Loucy (cell line): ENCODE measurements around the gene ADARB1.

ENCODE experiments used
- H2AFZ ChIP-seq: fragments of 200-600 bp; sonication (generic); 2 replicates; pipeline ENCODE4 v1.6.0; 2016; ENCODE audit warnings: antibody characterized with exemption, mild to moderate bottlenecking, low read length, moderate library complexity
- H3F3A ChIP-seq: fragments of 200-600 bp; 2 replicates; pipeline ENCODE4 v1.6.0; 2016; ENCODE audit warnings: antibody characterized with exemption, low read depth, mild to moderate bottlenecking
- H3K27me3 ChIP-seq: fragments of 200-600 bp; sonication (generic); 2 replicates; pipeline ENCODE4 v1.6.1; 2014; ENCODE audit warnings: low read length, mild to moderate bottlenecking; ENCODE audit not compliant: insufficient read depth, poor library complexity, severe bottlenecking
- H3K36me3 ChIP-seq: fragments of 200-600 bp; sonication (generic); 2 replicates; pipeline ENCODE4 v1.6.1; 2016; ENCODE audit warnings: low read length; ENCODE audit not compliant: insufficient read depth
- H3K4me1 ChIP-seq: fragments of 200-600 bp; sonication (generic); 2 replicates; pipeline ENCODE4 v1.5.1; 2014; ENCODE audit warnings: low read length, mild to moderate bottlenecking; ENCODE audit not compliant: insufficient read depth, poor library complexity, severe bottlenecking
- H3K4me2 ChIP-seq: fragments of 200-600 bp; sonication (generic); 2 replicates; pipeline ENCODE4 v1.6.0; 2014; ENCODE audit warnings: antibody characterized with exemption, low read length, low read depth, mild to moderate bottlenecking; ENCODE audit not compliant: poor library complexity, severe bottlenecking
- H3K4me3 ChIP-seq: fragments of 200-600 bp; sonication (generic); 2 replicates; pipeline ENCODE4 v1.5.1; 2014; ENCODE audit warnings: low read length, mild to moderate bottlenecking, mixed read lengths; ENCODE audit not compliant: poor library complexity, severe bottlenecking
- H3K79me2 ChIP-seq: fragments of 200-600 bp; sonication (generic); 2 replicates; pipeline ENCODE4 v1.6.1; 2014; ENCODE audit warnings: low read length; ENCODE audit not compliant: insufficient read depth
- H3K9ac ChIP-seq: fragments of 200-600 bp; sonication (generic); 2 replicates; pipeline ENCODE4 v1.6.0; 2014; ENCODE audit warnings: mild to moderate bottlenecking, low read depth, low read length, moderate library complexity; ENCODE audit not compliant: poor library complexity, severe bottlenecking
- H3K9me2 ChIP-seq: fragments of 200-600 bp; sonication (generic); replicated peaks from 2 replicates; pipeline ENCODE4 v1.6.1; 2016; ENCODE audit warnings: low read depth, low read length, mixed read lengths
- H3K9me3 ChIP-seq: fragments of 200-600 bp; sonication (generic); 2 replicates; pipeline ENCODE4 v1.6.1; 2014; ENCODE audit warnings: mild to moderate bottlenecking, antibody characterized with exemption, low read length, low read depth; ENCODE audit not compliant: insufficient read depth
- H4K20me1 ChIP-seq: fragments of 200-600 bp; sonication (generic); 2 replicates; pipeline ENCODE4 v1.6.0; 2014; ENCODE audit warnings: antibody characterized with exemption, low read length, mild to moderate bottlenecking; ENCODE audit not compliant: insufficient read depth, poor library complexity, severe bottlenecking
- EZH2phosphoT487 ChIP-seq: fragments of 200-600 bp; IDR thresholded peaks from 2 replicates; pipeline ENCODE4 v1.6.1; 2018; ENCODE audit warnings: antibody characterized with exemption, mild to moderate bottlenecking, moderate library complexity, borderline replicate concordance
- TF ChIP-seq, protein P1 (sequence below): fragments of 200-600 bp; sonication (generic); conservative IDR thresholded peaks from 2 replicates; pipeline ENCODE4 v1.5.1; 2014; ENCODE audit warnings: mild to moderate bottlenecking, antibody characterized with exemption, low read length

Gene ADARB1

GRCh38 chr21:45223236-45224185 is 149.1 kb downstream of the ADARB1 start:
- no peak overlapping the region for H2AFZ ChIP-seq
- TF ChIP-seq EZH2phosphoT487 = no peak
- TF ChIP-seq, protein P1, sequence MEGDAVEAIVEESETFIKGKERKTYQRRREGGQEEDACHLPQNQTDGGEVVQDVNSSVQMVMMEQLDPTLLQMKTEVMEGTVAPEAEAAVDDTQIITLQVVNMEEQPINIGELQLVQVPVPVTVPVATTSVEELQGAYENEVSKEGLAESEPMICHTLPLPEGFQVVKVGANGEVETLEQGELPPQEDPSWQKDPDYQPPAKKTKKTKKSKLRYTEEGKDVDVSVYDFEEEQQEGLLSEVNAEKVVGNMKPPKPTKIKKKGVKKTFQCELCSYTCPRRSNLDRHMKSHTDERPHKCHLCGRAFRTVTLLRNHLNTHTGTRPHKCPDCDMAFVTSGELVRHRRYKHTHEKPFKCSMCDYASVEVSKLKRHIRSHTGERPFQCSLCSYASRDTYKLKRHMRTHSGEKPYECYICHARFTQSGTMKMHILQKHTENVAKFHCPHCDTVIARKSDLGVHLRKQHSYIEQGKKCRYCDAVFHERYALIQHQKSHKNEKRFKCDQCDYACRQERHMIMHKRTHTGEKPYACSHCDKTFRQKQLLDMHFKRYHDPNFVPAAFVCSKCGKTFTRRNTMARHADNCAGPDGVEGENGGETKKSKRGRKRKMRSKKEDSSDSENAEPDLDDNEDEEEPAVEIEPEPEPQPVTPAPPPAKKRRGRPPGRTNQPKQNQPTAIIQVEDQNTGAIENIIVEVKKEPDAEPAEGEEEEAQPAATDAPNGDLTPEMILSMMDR = no peak
- H3K4me1 ChIP-seq = no peaks in the 10 kb centered on the region
- no peak overlapping the region for H3K4me2 ChIP-seq
- H3K36me3 ChIP-seq = no peaks in the 10 kb centered on the region; the same call in 1 of the 2 replicates
- H3K4me3 ChIP-seq = no peak overlapping the region
- no peaks in the 10 kb centered on the region for H3K79me2 ChIP-seq
- no peaks in the 10 kb centered on the region for H4K20me1 ChIP-seq
- H3K9me2 ChIP-seq = no peaks in the 10 kb centered on the region
- no peak overlapping the region for H3K9ac ChIP-seq
- no peaks in the 10 kb centered on the region for H3K27me3 ChIP-seq
- H3F3A ChIP-seq = no peaks in the 10 kb centered on the region
- H3K9me3 ChIP-seq = no peaks in the 10 kb centered on the region

DNA sequence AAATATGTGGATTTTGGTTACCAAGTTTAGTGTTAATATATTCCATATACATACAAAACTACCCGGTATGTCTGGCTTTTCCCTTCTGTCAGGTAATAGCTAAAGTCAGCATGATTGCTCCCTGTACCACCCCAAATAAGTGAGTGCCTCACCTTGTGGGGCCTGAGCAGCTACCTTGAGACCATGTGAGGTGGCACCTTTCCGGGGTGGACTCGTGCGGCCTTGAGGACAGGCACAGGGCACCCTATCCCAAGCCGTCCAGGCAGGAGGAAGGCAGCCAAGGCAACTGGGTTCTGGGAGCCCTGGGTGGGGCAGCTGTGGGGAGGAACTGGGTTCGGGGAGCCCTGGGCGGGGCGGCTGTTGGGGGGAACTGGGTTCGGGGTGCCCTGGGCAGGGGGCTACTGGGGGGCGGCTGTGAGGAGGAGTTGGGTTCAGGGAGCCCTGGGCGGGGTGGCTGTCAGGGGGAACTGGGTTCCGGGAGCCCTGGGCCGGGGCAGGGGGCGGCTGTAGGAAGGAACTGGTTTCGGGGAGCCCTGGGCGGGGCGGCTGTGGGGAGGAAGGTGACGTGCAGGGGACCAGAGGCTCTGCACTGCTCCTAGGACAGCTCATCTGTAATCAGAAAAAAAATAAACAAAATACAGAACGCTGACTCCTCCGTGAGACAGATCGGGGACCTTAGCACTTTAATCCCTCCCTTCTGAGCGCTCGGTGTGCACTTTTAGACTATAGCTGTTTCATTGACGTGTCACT is 150.0 kb downstream of the ADARB1 start:
- Histone ChIP-seq H3K4me2 (no peak overlapping the region), H3K79me2 (no peaks in the 10 kb centered on the region), H3K9me2 (no peaks in the 10 kb centered on the region), H3K36me3 (no peaks in the 10 kb centered on the region; the same call in 1 of the 2 replicates), H3K4me1 (no peaks in the 10 kb centered on the region), H3K9ac (no peak overlapping the region), H3K9me3 (no peaks in the 10 kb centered on the region), H3F3A (no peaks in the 10 kb centered on the region), H3K27me3 (no peaks in the 10 kb centered on the region), H3K4me3 (no peak overlapping the region), H2AFZ (no peak overlapping the region), H4K20me1 (no peaks in the 10 kb centered on the region)
- TF ChIP-seq, protein P1 = no peak
- TF ChIP-seq EZH2phosphoT487 = no peak

GRCh38 chr21:45225041-45225740 is 150.8 kb downstream of the ADARB1 start:
- H2AFZ ChIP-seq = no peak overlapping the region
- H3K9me3 ChIP-seq = no peaks in the 10 kb centered on the region
- H3K36me3 ChIP-seq = no peaks in the 10 kb centered on the region; the same call in 1 of the 2 replicates
- no peaks in the 10 kb centered on the region for H3K9me2 ChIP-seq
- no peaks in the 10 kb centered on the region for H3F3A ChIP-seq
- TF ChIP-seq EZH2phosphoT487 = no peak
- TF ChIP-seq, protein P1 = no peak
- H3K9ac ChIP-seq = no peak overlapping the region
- no peak overlapping the region for H3K4me3 ChIP-seq
- no peaks in the 10 kb centered on the region for H3K27me3 ChIP-seq
- H3K4me1 ChIP-seq = no peaks in the 10 kb centered on the region
- H4K20me1 ChIP-seq = no peaks in the 10 kb centered on the region
- no peak overlapping the region for H3K4me2 ChIP-seq
- H3K79me2 ChIP-seq = no peaks in the 10 kb centered on the region
